Endothelial cell of umbilical vein (primary cell): ENCODE data around the gene LCOR.

Experiments used
- EZH2 ChIP-seq: IDR thresholded peaks from 2 replicates; pipeline ENCODE4 v1.6.1; 2012; ENCODE audit warnings: borderline replicate concordance, low read depth, mild to moderate bottlenecking, moderate library complexity, low read length, inconsistent platforms; ENCODE audit not compliant: severe bottlenecking
- GATA2 ChIP-seq: IDR thresholded peaks from 2 replicates; pipeline ENCODE4 v1.7.0; 2011; ENCODE audit warnings: low read depth, mild to moderate bottlenecking, moderate library complexity, mixed read lengths, low read length; ENCODE audit not compliant: insufficient read length, insufficient read depth
- JUN ChIP-seq: IDR thresholded peaks from 2 replicates; pipeline ENCODE4 v1.6.1; 2011; ENCODE audit warnings: borderline replicate concordance, low read depth; ENCODE audit not compliant: insufficient read length, insufficient read depth
- POLR2A ChIP-seq: IDR thresholded peaks from 2 replicates; pipeline ENCODE4 v1.6.1; 2012; ENCODE audit warnings: low read depth, mild to moderate bottlenecking, control low read depth, low read length
- POLR2AphosphoS5 ChIP-seq: IDR thresholded peaks from 2 replicates; pipeline ENCODE4 v1.6.1; 2012; ENCODE audit warnings: low read depth, mild to moderate bottlenecking, control low read depth, low read length, moderate library complexity; ENCODE audit not compliant: insufficient read depth
- TF ChIP-seq, protein P1 (sequence below), 2 donors: IDR thresholded peaks; 1 replicate in 1 of 2; 2 replicates in 1 of 2; pipeline ENCODE4 v1.5.1; 2011; ENCODE audit warnings: low read length in 2 of 2, mild to moderate bottlenecking in 2 of 2, moderate library complexity in 2 of 2, control low read depth in 1 of 2, inconsistent platforms in 1 of 2, low read depth in 1 of 2; ENCODE audit not compliant: insufficient read depth in 1 of 2; ENCODE audit errors: extremely low read depth in 1 of 2
- TF ChIP-seq, protein P2 (sequence below): IDR thresholded peaks from 2 replicates; pipeline ENCODE4 v1.6.1; 2011; ENCODE audit not compliant: insufficient read depth, insufficient read length

DNA sequence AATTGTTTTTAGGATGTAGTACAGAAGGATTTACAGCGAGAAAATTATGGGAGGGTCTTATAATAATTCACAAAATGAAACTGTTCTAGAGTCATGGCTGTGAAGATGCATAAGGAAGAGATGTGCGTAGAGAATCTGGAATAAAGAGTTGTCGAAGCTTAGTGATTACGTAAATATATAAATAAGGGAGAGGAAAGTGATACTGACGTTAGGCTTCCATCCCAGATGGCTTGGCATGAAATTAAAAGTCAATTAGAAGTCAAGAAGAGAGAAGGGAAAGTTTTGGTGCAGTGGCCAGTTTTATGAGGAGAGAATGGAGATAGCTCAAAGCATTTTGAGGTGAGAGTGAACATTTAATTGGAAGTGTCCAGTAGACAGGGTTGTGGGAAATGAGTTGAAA is 85.5 kb downstream of the LCOR start:
- TF ChIP-seq POLR2AphosphoS5 (no peak), EZH2 (no peak), POLR2A (no peak), JUN (no peak), GATA2 (no peak)
- TF ChIP-seq, protein P1, sequence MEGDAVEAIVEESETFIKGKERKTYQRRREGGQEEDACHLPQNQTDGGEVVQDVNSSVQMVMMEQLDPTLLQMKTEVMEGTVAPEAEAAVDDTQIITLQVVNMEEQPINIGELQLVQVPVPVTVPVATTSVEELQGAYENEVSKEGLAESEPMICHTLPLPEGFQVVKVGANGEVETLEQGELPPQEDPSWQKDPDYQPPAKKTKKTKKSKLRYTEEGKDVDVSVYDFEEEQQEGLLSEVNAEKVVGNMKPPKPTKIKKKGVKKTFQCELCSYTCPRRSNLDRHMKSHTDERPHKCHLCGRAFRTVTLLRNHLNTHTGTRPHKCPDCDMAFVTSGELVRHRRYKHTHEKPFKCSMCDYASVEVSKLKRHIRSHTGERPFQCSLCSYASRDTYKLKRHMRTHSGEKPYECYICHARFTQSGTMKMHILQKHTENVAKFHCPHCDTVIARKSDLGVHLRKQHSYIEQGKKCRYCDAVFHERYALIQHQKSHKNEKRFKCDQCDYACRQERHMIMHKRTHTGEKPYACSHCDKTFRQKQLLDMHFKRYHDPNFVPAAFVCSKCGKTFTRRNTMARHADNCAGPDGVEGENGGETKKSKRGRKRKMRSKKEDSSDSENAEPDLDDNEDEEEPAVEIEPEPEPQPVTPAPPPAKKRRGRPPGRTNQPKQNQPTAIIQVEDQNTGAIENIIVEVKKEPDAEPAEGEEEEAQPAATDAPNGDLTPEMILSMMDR (IDR thresholded peaks at IDR 0.05; ENCODE audit: extremely low read depth in 1 of 2, insufficient read depth in 1 of 2, low read depth in 1 of 2, low read length in 2 of 2) = no peak
- TF ChIP-seq, protein P2, sequence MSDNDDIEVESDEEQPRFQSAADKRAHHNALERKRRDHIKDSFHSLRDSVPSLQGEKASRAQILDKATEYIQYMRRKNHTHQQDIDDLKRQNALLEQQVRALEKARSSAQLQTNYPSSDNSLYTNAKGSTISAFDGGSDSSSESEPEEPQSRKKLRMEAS = no peak
